ENCODE results near the gene DMRT3. TPM values are rescaled to one million over a fixed set of nuclear protein-coding genes. Genes with fewer than 3 reads are reported as not detected.

The DMRT3 gene
- total RNA-seq, 4 donors from 2014 or later: 2.5 to 26.1 (median 7.3) TPM

DNA sequence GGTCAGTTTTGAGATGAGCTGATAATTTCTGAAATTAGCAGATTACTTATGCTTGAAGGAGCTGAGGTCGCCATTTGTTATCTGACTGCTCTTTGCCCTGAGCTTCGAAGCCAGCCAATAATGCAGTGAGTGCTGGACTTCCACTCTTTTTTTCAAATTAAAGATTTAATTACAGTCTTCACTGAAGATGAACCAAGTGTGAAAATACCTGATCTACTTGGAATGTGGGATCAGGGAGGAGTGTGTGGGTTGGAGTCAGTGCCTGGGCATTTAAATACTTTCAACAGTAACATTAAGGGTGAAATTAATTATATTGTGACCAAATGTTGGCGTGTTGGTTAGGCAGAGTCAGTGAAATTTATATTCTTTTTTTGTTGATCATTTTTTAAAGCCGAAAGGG lies 23.9 kb upstream of the DMRT3 start:
- Histone ChIP-seq H3K9me3 (no peaks in the 10 kb centered on the region), H3K36me3 (no peaks in the 10 kb centered on the region), H3K27me3 (no peaks in the 10 kb centered on the region), H3K4me1 (peaks cover 5 to 12% of the 10 kb centered on the region in 2 donors), H3K4me3 (replicated peaks in 1 of 3) (no peak overlapping the region), H3K27ac (no peak overlapping the region)
- whole genome bisulfite sequencing, 2 donors: 89 to 91% methylated on average over 4 of the region's 4 CpGs
- intact Hi-C loops (cut with DNase I): no loop called here
- DNase-seq: no peak
- no peak for TF ChIP-seq POLR2A (IDR thresholded peaks at IDR 0.05)
- TF ChIP-seq, protein P1, sequence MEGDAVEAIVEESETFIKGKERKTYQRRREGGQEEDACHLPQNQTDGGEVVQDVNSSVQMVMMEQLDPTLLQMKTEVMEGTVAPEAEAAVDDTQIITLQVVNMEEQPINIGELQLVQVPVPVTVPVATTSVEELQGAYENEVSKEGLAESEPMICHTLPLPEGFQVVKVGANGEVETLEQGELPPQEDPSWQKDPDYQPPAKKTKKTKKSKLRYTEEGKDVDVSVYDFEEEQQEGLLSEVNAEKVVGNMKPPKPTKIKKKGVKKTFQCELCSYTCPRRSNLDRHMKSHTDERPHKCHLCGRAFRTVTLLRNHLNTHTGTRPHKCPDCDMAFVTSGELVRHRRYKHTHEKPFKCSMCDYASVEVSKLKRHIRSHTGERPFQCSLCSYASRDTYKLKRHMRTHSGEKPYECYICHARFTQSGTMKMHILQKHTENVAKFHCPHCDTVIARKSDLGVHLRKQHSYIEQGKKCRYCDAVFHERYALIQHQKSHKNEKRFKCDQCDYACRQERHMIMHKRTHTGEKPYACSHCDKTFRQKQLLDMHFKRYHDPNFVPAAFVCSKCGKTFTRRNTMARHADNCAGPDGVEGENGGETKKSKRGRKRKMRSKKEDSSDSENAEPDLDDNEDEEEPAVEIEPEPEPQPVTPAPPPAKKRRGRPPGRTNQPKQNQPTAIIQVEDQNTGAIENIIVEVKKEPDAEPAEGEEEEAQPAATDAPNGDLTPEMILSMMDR (IDR thresholded peaks at IDR 0.05): no peak

DNA sequence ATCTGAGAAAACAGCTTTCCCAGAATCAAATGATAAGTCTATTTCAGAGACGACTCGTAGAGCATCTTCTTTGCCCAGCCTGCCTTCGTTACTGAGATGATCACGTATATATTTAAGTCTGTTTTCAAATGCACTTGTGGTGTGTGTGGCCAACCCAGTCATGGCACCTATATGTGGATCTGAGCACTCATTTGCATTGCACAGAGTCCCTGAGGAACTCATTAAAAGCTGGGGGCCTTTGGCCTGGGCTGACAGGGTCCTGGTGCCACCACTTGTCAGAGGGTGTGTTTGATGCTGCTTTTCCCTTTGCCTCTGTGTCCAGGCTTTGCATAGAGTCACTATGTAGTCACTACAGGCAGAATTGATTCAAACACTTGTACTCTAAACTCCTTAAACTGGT lies 17.4 kb upstream of the DMRT3 start:
- TF ChIP-seq, protein P1 (IDR thresholded peaks at IDR 0.05): no peak
- TF ChIP-seq POLR2A (IDR thresholded peaks at IDR 0.05): no peak
- H3K4me1 ChIP-seq: peaks cover 7 to 21% of the 10 kb centered on the region in 2 donors
- no peaks in the 10 kb centered on the region for H3K27me3 ChIP-seq
- H3K36me3 ChIP-seq: no peaks in the 10 kb centered on the region
- no peaks in the 10 kb centered on the region for H3K9me3 ChIP-seq
- WGBS, 2 donors: 92 to 97% methylated on average over 4 of the region's 4 CpGs
- intact Hi-C loops (cut with DNase I): no loop called here
- no peak overlapping the region for H3K4me3 ChIP-seq (replicated peaks in 1 of 3)
- DNase-seq: no peak
- no peak overlapping the region for H3K27ac ChIP-seq

DNA sequence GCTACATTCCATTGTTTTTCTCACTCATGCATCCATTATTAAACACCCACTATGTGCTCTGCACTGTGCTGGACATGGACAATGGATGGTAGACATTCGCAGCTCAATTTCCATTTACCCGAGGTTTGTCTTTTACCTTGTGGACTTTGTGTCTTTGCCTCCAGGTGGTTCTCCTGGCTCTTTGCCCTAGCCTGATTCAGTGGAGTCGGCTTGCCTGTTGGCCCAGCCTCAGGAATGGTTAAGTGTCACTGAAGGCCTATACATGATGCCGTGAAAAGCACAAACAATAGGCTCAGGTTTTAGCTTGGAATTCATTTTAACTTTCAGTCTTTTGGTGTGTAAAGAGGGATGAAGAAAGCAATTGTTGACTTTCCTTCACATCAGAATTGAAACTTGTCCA lies 16.5 kb upstream of the DMRT3 start:
- TF ChIP-seq POLR2A (IDR thresholded peaks at IDR 0.05): no peak
- TF ChIP-seq, protein P1 (IDR thresholded peaks at IDR 0.05): no peak
- Histone ChIP-seq H3K36me3 (no peaks in the 10 kb centered on the region), H3K4me3 (replicated peaks in 1 of 3) (no peak overlapping the region), H3K27me3 (no peaks in the 10 kb centered on the region), H3K27ac (peak overlapping the region in 1 of 3 donors; percentile 12), H3K4me1 (peaks cover 16 to 27% of the 10 kb centered on the region in 2 donors), H3K9me3 (no peaks in the 10 kb centered on the region)
- peak; percentile 60 for DNase-seq
- intact Hi-C loops (cut with DNase I): no loop called here
- 41 to 43% methylated on average over 4 of the region's 4 CpGs for WGBS, 2 donors

DNA sequence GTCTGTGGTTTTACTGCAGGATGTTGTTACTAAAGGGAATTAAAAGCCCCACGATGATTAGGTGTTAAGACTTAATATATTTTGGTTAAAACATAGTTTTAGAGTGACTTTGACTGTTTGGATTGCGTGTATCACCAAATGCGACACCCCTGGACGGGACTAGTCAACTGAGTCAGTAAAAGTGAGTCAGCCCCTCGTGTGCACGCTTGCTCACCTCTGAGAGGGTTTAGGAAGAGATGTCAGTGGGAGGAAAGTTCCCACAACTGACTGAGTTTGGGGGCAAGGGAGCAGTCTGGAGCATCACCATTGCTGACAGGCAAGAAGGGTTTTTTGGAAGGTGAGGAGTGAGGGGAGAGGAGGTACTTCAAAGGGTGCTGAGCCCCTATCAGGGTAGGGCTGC lies 14.4 kb upstream of the DMRT3 start:
- H3K9me3 ChIP-seq: no peaks in the 10 kb centered on the region
- H3K36me3 ChIP-seq: no peaks in the 10 kb centered on the region
- H3K27ac ChIP-seq: no peak overlapping the region
- peaks cover 32 to 48% of the 10 kb centered on the region in 2 donors for H3K4me1 ChIP-seq
- H3K4me3 ChIP-seq (replicated peaks in 1 of 3): no peak overlapping the region
- 73 to 86% methylated on average over 6 of the region's 6 CpGs for WGBS, 2 donors
- DNase-seq: no peak
- intact Hi-C loops (cut with DNase I): no loop called here
- H3K27me3 ChIP-seq: no peaks in the 10 kb centered on the region
- TF ChIP-seq, protein P1 (IDR thresholded peaks at IDR 0.05): no peak
- no peak for TF ChIP-seq POLR2A (IDR thresholded peaks at IDR 0.05)

DNA sequence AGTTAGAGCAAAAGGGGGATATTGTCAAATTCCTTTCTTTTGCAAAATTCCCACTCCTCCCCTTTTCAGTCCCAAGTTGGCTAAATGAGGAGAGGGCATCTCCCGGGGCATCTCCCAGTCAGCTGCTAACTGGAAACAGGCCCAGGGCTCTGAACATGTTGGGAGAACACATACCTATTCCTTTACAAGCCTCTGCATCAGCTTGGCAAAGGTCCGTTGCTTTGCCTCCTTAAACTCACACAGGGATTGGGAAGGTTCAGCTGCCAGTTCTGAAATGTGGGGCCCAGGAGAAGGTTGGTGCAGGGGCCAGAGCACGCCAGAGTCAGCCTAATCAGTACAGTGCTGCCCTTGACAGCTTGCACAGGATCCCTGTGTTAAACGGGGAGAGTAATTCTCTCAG lies 11.0 kb upstream of the DMRT3 start:
- peak; percentile 54 to 56 for DNase-seq
- H3K27ac ChIP-seq: peak overlapping the region in 2 of 3 donors; percentile 53 to 80
- intact Hi-C loops (cut with DNase I): no loop called here
- 9 to 12% methylated on average over 4 of the region's 4 CpGs for WGBS, 2 donors
- H3K9me3 ChIP-seq: no peaks in the 10 kb centered on the region
- no peaks in the 10 kb centered on the region for H3K27me3 ChIP-seq
- H3K4me1 ChIP-seq: peaks cover 32 to 51% of the 10 kb centered on the region in 2 donors
- peak in 1 of 2 donors; percentile 24 for TF ChIP-seq POLR2A (IDR thresholded peaks at IDR 0.05)
- TF ChIP-seq, protein P1 (IDR thresholded peaks at IDR 0.05): no peak
- H3K36me3 ChIP-seq: no peaks in the 10 kb centered on the region
- H3K4me3 ChIP-seq (replicated peaks in 1 of 3): no peak overlapping the region

Measured in thyroid gland (tissue), 4 donors.